ENCODE data around the gene LMAN2.

LMAN2 gene

DNA sequence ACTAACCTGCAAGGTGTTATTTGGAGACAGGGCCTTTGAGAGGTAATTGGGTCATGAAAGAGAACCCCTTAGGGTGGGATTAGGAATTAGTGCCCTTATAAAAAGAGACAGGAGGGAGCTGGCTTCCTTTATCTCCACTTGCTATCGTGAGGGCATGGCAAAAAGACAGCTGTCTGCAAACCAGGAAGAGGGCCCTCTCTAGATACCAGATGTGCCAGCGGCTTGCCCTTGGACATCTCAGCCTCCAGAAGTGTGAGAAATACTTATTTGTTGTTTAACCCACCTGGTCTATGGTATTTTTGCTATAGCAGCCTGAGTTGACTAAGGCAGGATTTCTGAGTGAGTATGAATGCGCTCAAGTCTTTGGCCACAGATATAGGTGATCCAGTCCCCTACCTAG, 5.3 kb upstream of the LMAN2 start:
- Histone ChIP-seq H3K4me1 (ENCODE audit: control insufficient read depth, insufficient read depth, low read length) (no peaks in the 10 kb centered on the region), H3K27ac (ENCODE audit: low read length) (no peak overlapping the region), H3K27me3 (ENCODE audit: control insufficient read depth, insufficient read depth, low read length) (no peaks in the 10 kb centered on the region), H3K36me3 (ENCODE audit: control insufficient read depth, insufficient read depth, low read length) (no peaks in the 10 kb centered on the region), H3K9me3 (ENCODE audit: control insufficient read depth, insufficient read depth, low read length) (no peaks in the 10 kb centered on the region), H3K4me3 (ENCODE audit: low read length) (no peak overlapping the region)
- no peak for DNase-seq (ENCODE audit: low read depth, low spot score)
- WGBS (ENCODE audit: insufficient coverage, insufficient read length), result no CpG with 5 or more reads among the region's 3 CpGs

DNA sequence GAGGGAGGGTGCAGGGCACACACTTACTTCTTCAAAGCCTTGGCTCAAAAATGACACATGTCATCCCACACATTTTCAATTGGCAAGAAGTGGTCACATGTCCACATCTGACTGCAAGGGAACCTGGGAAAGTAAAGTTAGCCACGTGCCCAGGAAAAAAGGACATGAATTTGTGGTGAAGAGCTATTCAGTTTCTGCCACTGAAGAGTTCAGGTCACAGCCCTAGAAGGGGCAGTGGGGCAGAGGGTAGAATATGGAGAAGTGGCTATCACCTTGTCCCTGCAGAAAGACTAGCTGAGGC, 4.3 kb upstream of the LMAN2 start:
- no peaks in the 10 kb centered on the region for H3K9me3 ChIP-seq (ENCODE audit: control insufficient read depth, insufficient read depth, low read length)
- no peaks in the 10 kb centered on the region for H3K36me3 ChIP-seq (ENCODE audit: control insufficient read depth, insufficient read depth, low read length)
- H3K4me1 ChIP-seq (ENCODE audit: control insufficient read depth, insufficient read depth, low read length), result no peaks in the 10 kb centered on the region
- no peak overlapping the region for H3K27ac ChIP-seq (ENCODE audit: low read length)
- no CpG with 5 or more reads among the region's 1 CpG for whole genome bisulfite sequencing (ENCODE audit: insufficient coverage, insufficient read length)
- no peaks in the 10 kb centered on the region for H3K27me3 ChIP-seq (ENCODE audit: control insufficient read depth, insufficient read depth, low read length)
- no peak overlapping the region for H3K4me3 ChIP-seq (ENCODE audit: low read length)
- DNase-seq (ENCODE audit: low read depth, low spot score), result no peak

DNA sequence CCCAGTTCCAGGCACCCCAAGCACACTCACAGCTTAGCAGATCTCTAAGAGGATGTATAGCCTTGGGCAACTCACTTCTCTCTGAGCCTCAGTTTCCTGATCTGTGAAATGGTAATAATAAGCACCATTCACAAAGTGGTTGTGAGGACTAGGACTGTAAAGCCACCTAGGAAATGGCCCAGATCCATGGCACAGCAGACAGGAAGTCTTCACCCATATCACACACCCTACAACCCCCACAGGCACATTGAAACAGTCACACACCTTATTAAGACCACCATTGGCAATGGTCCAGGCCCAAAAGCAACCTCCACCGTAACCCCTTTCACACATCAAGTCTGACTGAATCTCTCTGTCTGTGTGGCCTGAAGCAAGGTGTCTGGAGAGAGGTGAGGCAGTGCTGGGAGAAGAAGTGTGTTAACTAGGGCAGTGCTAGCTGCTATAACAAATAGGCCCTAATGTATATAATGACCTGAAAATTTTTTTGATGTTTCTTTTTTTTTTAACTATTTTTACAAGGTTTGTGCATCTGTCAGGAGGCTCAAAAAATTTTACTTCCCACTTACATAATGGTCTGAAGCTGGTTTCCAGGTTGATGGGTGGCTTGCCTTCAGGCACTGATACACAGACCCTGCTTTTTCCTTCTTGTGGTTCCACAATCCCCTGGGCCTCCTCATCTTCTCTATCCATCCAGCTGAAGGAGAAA, 3.8 kb upstream of the LMAN2 start:
- Histone ChIP-seq H3K27ac (ENCODE audit: low read length) (no peak overlapping the region), H3K27me3 (ENCODE audit: control insufficient read depth, insufficient read depth, low read length) (no peaks in the 10 kb centered on the region), H3K4me1 (ENCODE audit: control insufficient read depth, insufficient read depth, low read length) (no peaks in the 10 kb centered on the region), H3K9me3 (ENCODE audit: control insufficient read depth, insufficient read depth, low read length) (no peaks in the 10 kb centered on the region), H3K4me3 (ENCODE audit: low read length) (no peak overlapping the region), H3K36me3 (ENCODE audit: control insufficient read depth, insufficient read depth, low read length) (no peaks in the 10 kb centered on the region)
- DNase-seq (ENCODE audit: low read depth, low spot score), result no peak
- no CpG with 5 or more reads among the region's 1 CpG for WGBS (ENCODE audit: insufficient coverage, insufficient read length)

GRCh38 chr5:177354711-177355110, 3.2 kb upstream of the LMAN2 start:
- Histone ChIP-seq H3K4me3 (ENCODE audit: low read length) (no peak overlapping the region), H3K4me1 (ENCODE audit: control insufficient read depth, insufficient read depth, low read length) (peaks cover 2% of the 10 kb centered on the region; the same call in 1 of the 2 replicates), H3K36me3 (ENCODE audit: control insufficient read depth, insufficient read depth, low read length) (no peaks in the 10 kb centered on the region; the same call in 1 of the 2 replicates), H3K27ac (ENCODE audit: low read length) (no peak overlapping the region), H3K27me3 (ENCODE audit: control insufficient read depth, insufficient read depth, low read length) (no peaks in the 10 kb centered on the region), H3K9me3 (ENCODE audit: control insufficient read depth, insufficient read depth, low read length) (no peaks in the 10 kb centered on the region)
- no peak for DNase-seq (ENCODE audit: low read depth, low spot score)
- WGBS (ENCODE audit: insufficient coverage, insufficient read length), result no CpG with 5 or more reads among the region's 3 CpGs

DNA sequence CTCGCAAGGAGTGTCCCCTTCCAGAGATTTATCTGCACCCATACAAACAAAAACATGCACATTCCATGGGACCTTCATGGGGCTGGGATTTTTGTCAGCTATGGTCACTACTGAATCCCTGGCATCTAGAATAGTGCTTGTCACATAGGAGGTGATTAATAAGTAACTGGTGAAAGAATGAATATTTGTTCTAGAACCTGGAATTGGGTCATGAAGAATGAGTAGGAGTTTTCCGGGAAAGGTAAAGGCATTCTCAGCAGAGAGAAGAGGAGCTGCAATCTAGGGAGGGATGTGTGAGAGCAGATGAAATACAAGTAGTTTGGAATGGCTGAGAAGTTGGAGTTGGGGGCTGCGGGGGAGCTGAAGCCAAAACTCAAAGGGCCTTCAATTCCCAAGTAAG, 2.8 kb upstream of the LMAN2 start:
- Histone ChIP-seq H3K4me1 (ENCODE audit: control insufficient read depth, insufficient read depth, low read length) (peaks cover 2% of the 10 kb centered on the region; the same call in 1 of the 2 replicates), H3K9me3 (ENCODE audit: control insufficient read depth, insufficient read depth, low read length) (no peaks in the 10 kb centered on the region), H3K27me3 (ENCODE audit: control insufficient read depth, insufficient read depth, low read length) (no peaks in the 10 kb centered on the region), H3K4me3 (ENCODE audit: low read length) (no peak overlapping the region), H3K36me3 (ENCODE audit: control insufficient read depth, insufficient read depth, low read length) (no peaks in the 10 kb centered on the region; the same call in 1 of the 2 replicates), H3K27ac (ENCODE audit: low read length) (no peak overlapping the region)
- no CpG with 5 or more reads among the region's 3 CpGs for WGBS (ENCODE audit: insufficient coverage, insufficient read length)
- no peak for DNase-seq (ENCODE audit: low read depth, low spot score)

- Histone ChIP-seq H3K27ac (ENCODE audit: low read length) (no peak overlapping the region), H3K4me3 (ENCODE audit: low read length) (no peak overlapping the region), H3K27me3 (ENCODE audit: control insufficient read depth, insufficient read depth, low read length) (no peaks in the 10 kb centered on the region), H3K36me3 (ENCODE audit: control insufficient read depth, insufficient read depth, low read length) (no peaks in the 10 kb centered on the region; the same call in 1 of the 2 replicates), H3K4me1 (ENCODE audit: control insufficient read depth, insufficient read depth, low read length) (peaks cover 2% of the 10 kb centered on the region; the same call in 1 of the 2 replicates), H3K9me3 (ENCODE audit: control insufficient read depth, insufficient read depth, low read length) (no peaks in the 10 kb centered on the region)
- WGBS (ENCODE audit: insufficient coverage, insufficient read length), result no CpG with 5 or more reads among the region's 5 CpGs
- DNase-seq (ENCODE audit: low read depth, low spot score), result no peak
Measured at GRCh38 chr5:177353093-177353492, 1.6 kb upstream of the LMAN2 start.

- H3K4me1 ChIP-seq (ENCODE audit: control insufficient read depth, insufficient read depth, low read length), result peaks cover 2% of the 10 kb centered on the region; the same call in 1 of the 2 replicates
- H3K9me3 ChIP-seq (ENCODE audit: control insufficient read depth, insufficient read depth, low read length), result no peaks in the 10 kb centered on the region
- DNase-seq (ENCODE audit: low read depth, low spot score), result no peak
- no peaks in the 10 kb centered on the region; the same call in 1 of the 2 replicates for H3K36me3 ChIP-seq (ENCODE audit: control insufficient read depth, insufficient read depth, low read length)
- no peak overlapping the region for H3K27ac ChIP-seq (ENCODE audit: low read length)
- H3K4me3 ChIP-seq (ENCODE audit: low read length), result peak overlapping the region; percentile 93
- no peaks in the 10 kb centered on the region for H3K27me3 ChIP-seq (ENCODE audit: control insufficient read depth, insufficient read depth, low read length)
- WGBS (ENCODE audit: insufficient coverage, insufficient read length), result no CpG with 5 or more reads among the region's 19 CpGs
Measured at GRCh38 chr5:177350776-177351391, 584 bp downstream of the LMAN2 start.

DNA sequence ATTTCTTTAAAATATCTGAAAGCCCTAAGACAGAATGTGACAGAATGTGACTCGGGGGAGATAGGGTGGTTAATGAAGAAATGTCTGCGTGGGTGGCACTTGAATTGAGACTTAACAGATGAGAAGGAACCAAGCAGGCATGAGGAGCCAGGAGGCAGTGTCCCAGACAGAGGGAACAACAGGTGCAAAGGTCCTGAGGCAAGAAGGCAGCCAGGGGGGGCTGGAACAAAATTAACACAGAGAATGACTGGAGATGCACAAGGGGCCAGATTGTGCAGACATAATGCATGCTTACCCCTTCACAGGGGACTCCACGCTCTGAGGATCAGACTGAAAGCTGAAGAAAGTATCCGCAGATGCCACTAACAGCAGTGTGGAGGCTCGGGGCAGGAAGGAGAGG, 1.7 kb downstream of the LMAN2 start:
- Histone ChIP-seq H3K9me3 (ENCODE audit: control insufficient read depth, insufficient read depth, low read length) (no peaks in the 10 kb centered on the region), H3K4me1 (ENCODE audit: control insufficient read depth, insufficient read depth, low read length) (peaks cover 2% of the 10 kb centered on the region; the same call in 1 of the 2 replicates), H3K36me3 (ENCODE audit: control insufficient read depth, insufficient read depth, low read length) (no peaks in the 10 kb centered on the region; the same call in 1 of the 2 replicates), H3K4me3 (ENCODE audit: low read length) (no peak overlapping the region), H3K27ac (ENCODE audit: low read length) (no peak overlapping the region), H3K27me3 (ENCODE audit: control insufficient read depth, insufficient read depth, low read length) (no peaks in the 10 kb centered on the region)
- no CpG with 5 or more reads among the region's 5 CpGs for WGBS (ENCODE audit: insufficient coverage, insufficient read length)
- no peak for DNase-seq (ENCODE audit: low read depth, low spot score)

- peaks cover 2% of the 10 kb centered on the region; the same call in 1 of the 2 replicates for H3K4me1 ChIP-seq (ENCODE audit: control insufficient read depth, insufficient read depth, low read length)
- H3K4me3 ChIP-seq (ENCODE audit: low read length), result no peak overlapping the region
- no peaks in the 10 kb centered on the region for H3K9me3 ChIP-seq (ENCODE audit: control insufficient read depth, insufficient read depth, low read length)
- DNase-seq (ENCODE audit: low read depth, low spot score), result no peak
- no CpG with 5 or more reads among the region's 3 CpGs for WGBS (ENCODE audit: insufficient coverage, insufficient read length)
- no peaks in the 10 kb centered on the region; the same call in 1 of the 2 replicates for H3K36me3 ChIP-seq (ENCODE audit: control insufficient read depth, insufficient read depth, low read length)
- H3K27ac ChIP-seq (ENCODE audit: low read length), result no peak overlapping the region
- H3K27me3 ChIP-seq (ENCODE audit: control insufficient read depth, insufficient read depth, low read length), result no peaks in the 10 kb centered on the region
Measured at GRCh38 chr5:177349362-177349647, 2.2 kb downstream of the LMAN2 start.

- no peaks in the 10 kb centered on the region; the same call in none of the 2 replicates for H3K36me3 ChIP-seq (ENCODE audit: control insufficient read depth, insufficient read depth, low read length)
- DNase-seq (ENCODE audit: low read depth, low spot score), result no peak
- no peak overlapping the region for H3K27ac ChIP-seq (ENCODE audit: low read length)
- no peaks in the 10 kb centered on the region for H3K27me3 ChIP-seq (ENCODE audit: control insufficient read depth, insufficient read depth, low read length)
- no CpG with 5 or more reads among the region's 4 CpGs for WGBS (ENCODE audit: insufficient coverage, insufficient read length)
- no peak overlapping the region for H3K4me3 ChIP-seq (ENCODE audit: low read length)
- no peaks in the 10 kb centered on the region for H3K9me3 ChIP-seq (ENCODE audit: control insufficient read depth, insufficient read depth, low read length)
- peaks cover 2% of the 10 kb centered on the region; the same call in 1 of the 2 replicates for H3K4me1 ChIP-seq (ENCODE audit: control insufficient read depth, insufficient read depth, low read length)
Measured at GRCh38 chr5:177347699-177348098, 3.8 kb downstream of the LMAN2 start.

GRCh38 chr5:177346820-177347219, 4.6 kb downstream of the LMAN2 start:
- H3K9me3 ChIP-seq (ENCODE audit: control insufficient read depth, insufficient read depth, low read length), result no peaks in the 10 kb centered on the region
- H3K4me1 ChIP-seq (ENCODE audit: control insufficient read depth, insufficient read depth, low read length), result peaks cover 2% of the 10 kb centered on the region; the same call in 1 of the 2 replicates
- no peak overlapping the region for H3K4me3 ChIP-seq (ENCODE audit: low read length)
- H3K27ac ChIP-seq (ENCODE audit: low read length), result no peak overlapping the region
- H3K27me3 ChIP-seq (ENCODE audit: control insufficient read depth, insufficient read depth, low read length), result no peaks in the 10 kb centered on the region
- H3K36me3 ChIP-seq (ENCODE audit: control insufficient read depth, insufficient read depth, low read length), result no peaks in the 10 kb centered on the region; the same call in none of the 2 replicates
- WGBS (ENCODE audit: insufficient coverage, insufficient read length), result no CpG with 5 or more reads among the region's 4 CpGs
- no peak for DNase-seq (ENCODE audit: low read depth, low spot score)
